Pancreas (tissue), 10 donors: ENCODE measurements around the gene DNMT1. TPM values are rescaled to one million over a fixed set of nuclear protein-coding genes. Genes with fewer than 3 reads are reported as not detected.

Experiments
- ATAC-seq, 4 donors: fragments of 200-7000 bp; cut with Tn5 transposase; one replicate each; pipeline versions ENCODE4 v1.8.0 to v1.9.1; 2020; ENCODE audit warnings: mild to moderate bottlenecking in 4 of 4, moderate library complexity in 4 of 4
- DNase-seq, 6 donors: peaks; one replicate each; pipeline ENCODE4 v3.0.0-alpha.2; 2020
- FAIRE-seq: peaks from 2 replicates; lab custom pipeline; 2012; peaks lifted over from hg19 to GRCh38; lab: Jason Lieb, UNC
- H3K27ac ChIP-seq, 4 donors: fragments of 200-600 bp; sonication (generic); 1 replicate in 3 of 4; 2 replicates in 1 of 4; pipeline versions ENCODE4 v1.5.0 to v1.8.0; 2020
- H3K27me3 ChIP-seq, 4 donors: fragments of 200-600 bp; one replicate each; pipeline ENCODE4 v1.8.0; 2021
- H3K36me3 ChIP-seq, 3 donors: fragments of 200-600 bp; sonication (generic) in 1 of 3; one replicate each; pipeline versions ENCODE4 v1.5.0 to v1.8.0; 2020 to 2021
- H3K4me1 ChIP-seq, 3 donors: fragments of 200-600 bp; one replicate each; pipeline ENCODE4 v1.8.0; 2021
- H3K4me3 ChIP-seq, 4 donors: fragments of 200-600 bp; sonication (generic) in 2 of 4; one replicate each; pipeline versions ENCODE4 v1.5.0 to v1.8.0; 2020 to 2021
- H3K9me3 ChIP-seq, 4 donors: fragments of 200-600 bp; one replicate each; pipeline ENCODE4 v1.8.0; 2021
- CTCF ChIP-seq, 4 donors: fragments of 200-600 bp; sonication (generic) in 3 of 4; IDR thresholded peaks; one replicate each; pipeline versions ENCODE4 v1.5.0 to v1.8.0; 2021; ENCODE audit warnings: antibody characterized with exemption in 4 of 4
- WGBS, 2 donors: extraction: QIAGEN DNeasy Blood & Tissue Kit; methylation state at CpG; one replicate each; pipeline ENCODE4 v1.1.7; 2013; 5-methylcytosine and 5-hydroxymethylcytosine counted together
- intact Hi-C, 3 donors: fragments of 100-400 bp; cut with DNase I; formaldehyde crosslinking; loops; one replicate each; pipeline versions ENCODE4 v1.11.1 to v1.14.2; 2022
- polyA plus RNA-seq, 2 donors: library from polyadenylated mRNA; stranded (reverse); fragments of 200-250 nt; gene quantifications; one replicate each; pipeline ENCODE4 v1.2.3, GENCODE V29; 2013
- total RNA-seq, 6 donors: library from RNA; stranded (reverse); fragmentation: NEBNext Ultra II Directional in 4 of 6; extraction: Animal tissue kit (Norgen Biotek cat#: 25700) in 4 of 6; gene quantifications; one replicate each; pipeline versions ENCODE4 v1.2.1 to v1.2.4, GENCODE V29; 2021 to 2023
- donor health status: healthy with polysubstance abuse.
- donor health status: DM: no; HTN: no; CAD: no; lungs with moderate emphysema.
- donor health status: DM: no; HTN: no; CAD: no.
- donor health status: control.
- donor health status: control.
- donor health status: Bipolar disorder and iron deficiency.
- donor health status: DM: yes; HTN: yes; CAD: no.
- donor health status: DM: no; HTN: no; CAD: no.
- donor health status: DM: no; HTN: no; CAD: no.
- donor health status: DM: yes; HTN: yes; CAD: no.

The DNMT1 gene
- total and polyA plus RNA-seq, 8 donors: 11.4 to 28.7 (median 18.3) TPM

GRCh38 chr19:10155839-10156238, 38.9 kb downstream of the DNMT1 start:
- Histone ChIP-seq H3K27ac (no peak overlapping the region), H3K27me3 (no peaks in the 10 kb centered on the region), H3K4me1 (no peaks in the 10 kb centered on the region), H3K4me3 (no peak overlapping the region), H3K36me3 (peaks cover 5 to 51% (median 22%) of the 10 kb centered on the region in 3 donors), H3K9me3 (no peaks in the 10 kb centered on the region)
- DNase-seq (no peak), FAIRE-seq (no peak), ATAC-seq (no peak)
- WGBS, 2 donors: 92% methylated on average over 4 of the region's 4 CpGs
- intact Hi-C loops: no loop called here
- TF ChIP-seq CTCF (IDR thresholded peaks at IDR 0.05): no peak

DNA sequence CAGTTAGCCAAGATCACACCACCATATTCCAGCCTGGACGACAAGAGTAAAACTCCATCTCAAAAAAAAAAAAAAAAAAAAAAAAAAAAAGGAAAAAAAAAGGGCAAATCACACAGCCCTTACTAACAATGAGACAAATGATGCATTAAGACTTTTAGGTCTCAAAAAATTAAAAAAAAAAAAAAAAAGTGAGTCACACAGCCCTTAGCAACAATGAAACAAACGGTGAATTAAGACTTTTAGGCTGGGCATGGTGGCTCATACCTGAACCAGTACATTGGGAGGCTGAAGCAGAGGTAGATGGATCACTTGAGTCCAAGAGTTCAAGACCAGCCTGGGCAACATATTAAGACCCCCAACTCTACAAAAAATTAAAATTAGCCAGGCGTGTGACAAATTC, 42.7 kb downstream of the DNMT1 start:
- FAIRE-seq (no peak), ATAC-seq (no peak), DNase-seq (no peak)
- Histone ChIP-seq H3K36me3 (peaks cover 0 to 45% (median 10%) of the 10 kb centered on the region in 3 donors), H3K27ac (no peak overlapping the region), H3K4me3 (no peak overlapping the region), H3K27me3 (no peaks in the 10 kb centered on the region), H3K4me1 (no peaks in the 10 kb centered on the region), H3K9me3 (no peaks in the 10 kb centered on the region)
- 96 to 100% methylated on average over 3 of the region's 3 CpGs for WGBS, 2 donors
- TF ChIP-seq CTCF (IDR thresholded peaks at IDR 0.05): no peak
- intact Hi-C loops: no loop called here

DNA sequence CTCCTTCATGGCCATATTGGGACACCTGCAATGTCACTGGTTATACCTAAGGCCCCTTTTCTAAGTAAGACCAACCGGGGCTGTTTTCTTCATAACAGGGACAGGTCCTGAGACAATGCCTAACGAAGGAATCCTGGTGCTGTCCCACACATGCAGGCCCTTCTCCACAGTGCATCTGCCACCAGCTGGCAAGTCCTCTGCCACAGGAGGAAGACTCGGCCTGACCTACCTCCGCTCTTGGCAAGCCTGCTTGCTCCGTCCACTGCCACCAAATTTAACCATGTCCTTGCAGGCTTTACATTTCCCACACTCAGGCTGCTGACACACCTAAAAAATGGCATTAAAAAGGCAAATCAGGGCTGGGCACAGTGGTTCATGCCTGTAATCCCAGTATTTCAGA, 43.2 kb downstream of the DNMT1 start:
- FAIRE-seq: no peak
- no peak overlapping the region for H3K27ac ChIP-seq
- 87 to 88% methylated on average over 5 of the region's 5 CpGs for WGBS, 2 donors
- H3K9me3 ChIP-seq: no peaks in the 10 kb centered on the region
- H3K4me1 ChIP-seq: no peaks in the 10 kb centered on the region
- ATAC-seq: no peak
- TF ChIP-seq CTCF (IDR thresholded peaks at IDR 0.05): no peak
- intact Hi-C loops: no loop called here
- H3K27me3 ChIP-seq: no peaks in the 10 kb centered on the region
- H3K36me3 ChIP-seq: peaks cover 0 to 49% (median 10%) of the 10 kb centered on the region in 3 donors
- DNase-seq: no peak
- H3K4me3 ChIP-seq: no peak overlapping the region

DNA sequence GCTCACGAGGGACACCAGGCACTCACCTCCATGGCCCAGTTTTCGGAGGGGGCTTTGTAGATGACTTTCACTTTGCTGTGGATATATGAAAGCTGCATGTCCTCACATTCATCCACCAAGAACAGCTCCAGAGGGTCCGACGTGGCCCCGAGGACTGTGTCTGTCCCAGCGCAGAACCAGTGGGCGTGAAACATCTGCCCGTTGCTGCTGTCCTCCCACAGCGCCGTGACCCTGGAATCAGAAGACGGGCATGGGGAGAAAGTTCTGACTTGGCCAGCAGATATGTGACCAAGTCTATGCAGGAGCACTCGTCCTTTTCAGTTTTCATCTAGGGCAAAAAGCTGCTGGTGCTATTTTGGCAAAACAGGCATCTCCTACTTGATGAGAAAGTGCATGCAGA, 45.3 kb downstream of the DNMT1 start:
- FAIRE-seq (no peak), ATAC-seq (no peak), DNase-seq (no peak)
- 94 to 97% methylated on average over 12 of the region's 12 CpGs for WGBS, 2 donors
- Histone ChIP-seq H3K27me3 (no peaks in the 10 kb centered on the region), H3K36me3 (peaks cover 0 to 55% (median 16%) of the 10 kb centered on the region in 3 donors), H3K27ac (no peak overlapping the region), H3K9me3 (no peaks in the 10 kb centered on the region), H3K4me3 (no peak overlapping the region), H3K4me1 (no peaks in the 10 kb centered on the region)
- no peak for TF ChIP-seq CTCF (IDR thresholded peaks at IDR 0.05)
- intact Hi-C loops: no loop called here

- Histone ChIP-seq H3K36me3 (peaks cover 0 to 56% (median 11%) of the 10 kb centered on the region in 3 donors), H3K27ac (no peak overlapping the region), H3K4me3 (no peak overlapping the region), H3K4me1 (no peaks in the 10 kb centered on the region), H3K9me3 (no peaks in the 10 kb centered on the region), H3K27me3 (no peaks in the 10 kb centered on the region)
- ATAC-seq (no peak), DNase-seq (no peak), FAIRE-seq (no peak)
- TF ChIP-seq CTCF (IDR thresholded peaks at IDR 0.05): no peak
- intact Hi-C loops: no loop called here
- WGBS, 2 donors: 94% methylated on average over 14 of the region's 14 CpGs
Observed at GRCh38 chr19:10146142-10146541, 48.6 kb downstream of the DNMT1 start.
